Neural cell (in vitro differentiated cells): ENCODE data around the gene MGAT4B. TPM values are rescaled to one million over a fixed set of nuclear protein-coding genes. Genes with fewer than 3 reads are reported as not detected.

ENCODE experiments used
- H2AFZ ChIP-seq: fragments of 200-600, 300-800 bp; sonication (generic), shearing (Covaris generic); 2 replicates; pipeline ENCODE4 v1.6.0; 2014; ENCODE audit warnings: low read depth, mild to moderate bottlenecking, antibody characterized with exemption, low read length, moderate library complexity
- H3F3A ChIP-seq: fragments of 200-600 bp; shearing (Covaris generic); 2 replicates; pipeline ENCODE4 v1.6.1; 2016; ENCODE audit warnings: mild to moderate bottlenecking, moderate library complexity, mixed read lengths, antibody characterized with exemption, low read length; ENCODE audit not compliant: insufficient read depth, poor library complexity, severe bottlenecking
- H3K27ac ChIP-seq: fragments of 200-600, 300-800 bp; sonication (generic), shearing (Covaris generic); 2 replicates; pipeline ENCODE4 v1.5.1; 2014; ENCODE audit warnings: mild to moderate bottlenecking, low read length, moderate library complexity
- H3K27me3 ChIP-seq: fragments of 300-800, 200-600 bp; sonication (generic), shearing (Covaris generic); 2 replicates; pipeline ENCODE4 v1.6.0; 2014; ENCODE audit warnings: mild to moderate bottlenecking, low read depth, low read length, moderate library complexity; ENCODE audit not compliant: insufficient read depth
- H3K36me3 ChIP-seq: fragments of 300-800, 200-600 bp; sonication (generic), shearing (Covaris generic); 2 replicates; pipeline ENCODE4 v1.5.1; 2014; ENCODE audit warnings: mild to moderate bottlenecking, antibody characterized with exemption, low read length, moderate library complexity; ENCODE audit not compliant: insufficient read depth
- H3K4me2 ChIP-seq: fragments of 300-800, 200-600 bp; sonication (generic), shearing (Covaris generic); 2 replicates; pipeline ENCODE4 v1.6.0; 2014; ENCODE audit warnings: mild to moderate bottlenecking, low read length
- H3K4me3 ChIP-seq: fragments of 300-800, 200-600 bp; sonication (generic), shearing (Covaris generic); 2 replicates; pipeline ENCODE4 v1.5.1; 2014; ENCODE audit warnings: mild to moderate bottlenecking, low read length, moderate library complexity
- H3K79me2 ChIP-seq: fragments of 200-600 bp; shearing (Covaris generic); replicated peaks from 2 replicates; pipeline ENCODE4 v1.6.0; 2014; ENCODE audit warnings: mild to moderate bottlenecking, low read length, moderate library complexity; ENCODE audit not compliant: insufficient read depth
- H3K9ac ChIP-seq: fragments of 300-800, 200-600 bp; sonication (generic), shearing (Covaris generic); 2 replicates; pipeline ENCODE4 v1.6.1; 2016; ENCODE audit warnings: mild to moderate bottlenecking, low read length, mixed read lengths
- H3K9me2 ChIP-seq: fragments of 200-600 bp; shearing (Covaris generic); 2 replicates; pipeline ENCODE4 v1.6.1; 2016; ENCODE audit warnings: mild to moderate bottlenecking, low read length, mixed read lengths; ENCODE audit not compliant: insufficient read depth
- H3K9me3 ChIP-seq: fragments of 200-600, 300-800 bp; sonication (generic), shearing (Covaris generic); 2 replicates; pipeline ENCODE4 v1.6.1; 2016; ENCODE audit warnings: mild to moderate bottlenecking, mixed run types, low read length, moderate library complexity, mixed read lengths
- H4K20me1 ChIP-seq: fragments of 200-600 bp; shearing (Covaris generic); 2 replicates; pipeline ENCODE4 v1.6.1; 2016; ENCODE audit warnings: mild to moderate bottlenecking, mixed run types; ENCODE audit not compliant: insufficient read depth
- EP300 ChIP-seq: fragments of 450-650 bp; conservative IDR thresholded peaks from 2 replicates; pipeline ENCODE4 v1.6.1; 2014; ENCODE audit warnings: antibody characterized with exemption, mild to moderate bottlenecking, moderate library complexity; ENCODE audit not compliant: poor library complexity, severe bottlenecking
- EZH2 ChIP-seq: fragments of 200-600, 300-800 bp; shearing (Covaris generic), sonication (generic); IDR thresholded peaks from 2 replicates; pipeline ENCODE4 v1.6.1; 2014; ENCODE audit warnings: antibody characterized with exemption, low read length, borderline replicate concordance, mild to moderate bottlenecking; ENCODE audit not compliant: insufficient read depth, poor library complexity, severe bottlenecking
- MXI1 ChIP-seq: fragments of 450-650 bp; conservative IDR thresholded peaks from 2 replicates; pipeline ENCODE4 v1.6.1; 2014; ENCODE audit warnings: antibody characterized with exemption, mild to moderate bottlenecking; ENCODE audit not compliant: poor library complexity, severe bottlenecking
- POLR2AphosphoS5 ChIP-seq: IDR thresholded peaks from 2 replicates; pipeline ENCODE4 v1.6.1; 2012
- RAD21 ChIP-seq: fragments of 450-650 bp; conservative IDR thresholded peaks from 2 replicates; pipeline ENCODE4 v1.6.1; 2014; ENCODE audit warnings: antibody characterized with exemption, mild to moderate bottlenecking, moderate library complexity
- REST ChIP-seq: IDR thresholded peaks from 2 replicates; pipeline ENCODE4 v1.6.1; 2012; ENCODE audit warnings: borderline replicate concordance
- SMC3 ChIP-seq: fragments of 450-650 bp; conservative IDR thresholded peaks from 2 replicates; pipeline ENCODE4 v1.6.1; 2014; ENCODE audit warnings: antibody characterized with exemption, mild to moderate bottlenecking, moderate library complexity; ENCODE audit not compliant: poor library complexity
- TAF1 ChIP-seq: IDR thresholded peaks from 2 replicates; pipeline ENCODE4 v1.6.1; 2012; ENCODE audit warnings: low read depth
- polyA plus RNA-seq: library from polyadenylated mRNA; depleted of rRNA; stranded (reverse); fragments of >200 nt; gene quantifications from 2 replicates; pipeline ENCODE4 v1.2.3, GENCODE V29; 2014
- TF ChIP-seq, protein P1 (sequence below): fragments of 450-650 bp; IDR thresholded peaks from 2 replicates; pipeline ENCODE4 v1.5.1; 2014; ENCODE audit warnings: antibody characterized with exemption, mild to moderate bottlenecking, moderate library complexity; ENCODE audit not compliant: poor library complexity, severe bottlenecking

The MGAT4B gene
- polyA plus RNA-seq, 1 donor from 2014 or later: 70.6 TPM

DNA sequence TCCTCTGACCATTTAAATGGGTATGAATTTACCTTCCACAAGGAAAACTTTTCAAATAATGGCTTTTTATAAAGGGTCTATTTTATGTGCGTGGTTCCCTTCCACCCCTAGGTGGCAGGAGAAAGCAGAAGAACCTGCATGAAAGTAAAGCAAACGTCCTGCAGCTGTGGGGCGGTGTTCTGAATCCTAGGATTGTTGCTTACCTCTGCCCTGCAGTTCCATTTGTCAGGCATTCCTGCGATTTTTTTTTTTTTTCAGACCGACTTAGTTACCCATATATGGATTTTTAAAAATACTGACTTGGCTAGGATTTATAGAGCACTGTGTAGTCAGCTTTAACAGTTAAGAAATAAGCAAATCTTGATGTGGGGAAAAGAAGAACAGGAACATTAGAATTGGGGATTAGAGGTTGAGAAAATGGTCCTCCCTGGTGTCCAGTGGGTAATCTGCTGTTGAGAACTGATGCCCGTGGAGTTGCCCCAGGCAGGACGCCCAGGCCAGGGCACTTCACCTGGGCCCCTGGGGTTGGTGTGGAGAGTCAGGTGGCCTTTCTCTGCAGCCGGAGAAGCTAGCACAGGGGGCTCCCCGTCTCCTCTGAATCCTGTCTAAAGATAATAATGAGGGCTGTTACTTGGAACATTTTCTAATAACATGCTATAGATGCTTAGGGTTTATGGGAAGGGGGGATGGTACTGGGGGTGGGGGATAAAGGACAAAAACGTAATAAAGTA, 43.3 kb downstream of the MGAT4B start:
- Histone ChIP-seq H3K27ac (no peak overlapping the region), H3K9ac (no peak overlapping the region), H3K4me3 (no peak overlapping the region), H2AFZ (no peak overlapping the region), H3K4me2 (no peak overlapping the region), H3F3A (no peaks in the 10 kb centered on the region), H3K9me2 (no peaks in the 10 kb centered on the region), H4K20me1 (peaks cover 2% of the 10 kb centered on the region), H3K9me3 (no peaks in the 10 kb centered on the region), H3K27me3 (no peaks in the 10 kb centered on the region), H3K79me2 (peaks cover 45% of the 10 kb centered on the region), H3K36me3 (no peaks in the 10 kb centered on the region)
- TF ChIP-seq SMC3: peak; percentile 62
- no peak for TF ChIP-seq EZH2
- TF ChIP-seq POLR2AphosphoS5: no peak
- no peak for TF ChIP-seq MXI1
- peak; percentile 77 for TF ChIP-seq RAD21
- TF ChIP-seq, protein P1, sequence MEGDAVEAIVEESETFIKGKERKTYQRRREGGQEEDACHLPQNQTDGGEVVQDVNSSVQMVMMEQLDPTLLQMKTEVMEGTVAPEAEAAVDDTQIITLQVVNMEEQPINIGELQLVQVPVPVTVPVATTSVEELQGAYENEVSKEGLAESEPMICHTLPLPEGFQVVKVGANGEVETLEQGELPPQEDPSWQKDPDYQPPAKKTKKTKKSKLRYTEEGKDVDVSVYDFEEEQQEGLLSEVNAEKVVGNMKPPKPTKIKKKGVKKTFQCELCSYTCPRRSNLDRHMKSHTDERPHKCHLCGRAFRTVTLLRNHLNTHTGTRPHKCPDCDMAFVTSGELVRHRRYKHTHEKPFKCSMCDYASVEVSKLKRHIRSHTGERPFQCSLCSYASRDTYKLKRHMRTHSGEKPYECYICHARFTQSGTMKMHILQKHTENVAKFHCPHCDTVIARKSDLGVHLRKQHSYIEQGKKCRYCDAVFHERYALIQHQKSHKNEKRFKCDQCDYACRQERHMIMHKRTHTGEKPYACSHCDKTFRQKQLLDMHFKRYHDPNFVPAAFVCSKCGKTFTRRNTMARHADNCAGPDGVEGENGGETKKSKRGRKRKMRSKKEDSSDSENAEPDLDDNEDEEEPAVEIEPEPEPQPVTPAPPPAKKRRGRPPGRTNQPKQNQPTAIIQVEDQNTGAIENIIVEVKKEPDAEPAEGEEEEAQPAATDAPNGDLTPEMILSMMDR: peak; percentile 93
- TF ChIP-seq EP300: no peak
- TF ChIP-seq TAF1: no peak
- no peak for TF ChIP-seq REST

DNA sequence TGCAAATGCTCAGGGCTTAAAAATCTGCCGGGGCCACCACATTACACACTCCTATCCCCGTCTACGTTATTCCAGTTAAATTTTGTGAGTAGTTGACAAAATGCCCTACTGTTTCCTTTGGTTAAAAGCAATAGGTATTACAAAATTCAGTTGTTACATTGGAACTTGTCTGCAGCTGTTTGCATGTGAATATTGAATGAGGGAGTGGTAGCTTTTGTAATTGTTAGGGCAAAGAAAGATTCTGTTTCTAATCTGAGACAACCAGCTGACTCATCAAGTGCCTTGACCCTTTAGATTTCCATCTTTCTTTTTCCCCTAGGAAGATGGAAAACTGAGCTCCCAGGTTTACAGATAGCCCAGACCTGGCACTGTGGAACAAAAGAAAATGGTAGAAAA, 43.9 kb downstream of the MGAT4B start:
- no peaks in the 10 kb centered on the region for H3F3A ChIP-seq
- no peak overlapping the region for H2AFZ ChIP-seq
- H3K9me3 ChIP-seq: no peaks in the 10 kb centered on the region
- peaks cover 48% of the 10 kb centered on the region for H3K79me2 ChIP-seq
- H3K36me3 ChIP-seq: no peaks in the 10 kb centered on the region
- H4K20me1 ChIP-seq: peaks cover 3% of the 10 kb centered on the region
- TF ChIP-seq POLR2AphosphoS5 (no peak), RAD21 (no peak), SMC3 (no peak), EP300 (no peak), TAF1 (no peak), MXI1 (no peak), EZH2 (no peak), REST (no peak)
- TF ChIP-seq, protein P1: no peak
- H3K27ac ChIP-seq: no peak overlapping the region
- H3K27me3 ChIP-seq: no peaks in the 10 kb centered on the region
- no peak overlapping the region for H3K4me2 ChIP-seq
- H3K9me2 ChIP-seq: no peaks in the 10 kb centered on the region
- no peak overlapping the region for H3K4me3 ChIP-seq
- H3K9ac ChIP-seq: no peak overlapping the region
